Bone marrow (tissue), 2 donors: ENCODE measurements around the gene SART3.

Source experiments
- DNase-seq, 2 donors: peaks; one replicate each; lab custom pipeline; 2025; lab: John Stamatoyannopoulos, UW

SART3 gene

GRCh38 chr12:108523365-108523764 is 37.6 kb downstream of the SART3 start:
- DNase-seq, result no peak

GRCh38 chr12:108519558-108519957 is 41.4 kb downstream of the SART3 start:
- no peak for DNase-seq

- DNase-seq, result no peak
These were observed 42.1 kb downstream of the SART3 start for GRCh38 chr12:108518716-108519496.

DNA sequence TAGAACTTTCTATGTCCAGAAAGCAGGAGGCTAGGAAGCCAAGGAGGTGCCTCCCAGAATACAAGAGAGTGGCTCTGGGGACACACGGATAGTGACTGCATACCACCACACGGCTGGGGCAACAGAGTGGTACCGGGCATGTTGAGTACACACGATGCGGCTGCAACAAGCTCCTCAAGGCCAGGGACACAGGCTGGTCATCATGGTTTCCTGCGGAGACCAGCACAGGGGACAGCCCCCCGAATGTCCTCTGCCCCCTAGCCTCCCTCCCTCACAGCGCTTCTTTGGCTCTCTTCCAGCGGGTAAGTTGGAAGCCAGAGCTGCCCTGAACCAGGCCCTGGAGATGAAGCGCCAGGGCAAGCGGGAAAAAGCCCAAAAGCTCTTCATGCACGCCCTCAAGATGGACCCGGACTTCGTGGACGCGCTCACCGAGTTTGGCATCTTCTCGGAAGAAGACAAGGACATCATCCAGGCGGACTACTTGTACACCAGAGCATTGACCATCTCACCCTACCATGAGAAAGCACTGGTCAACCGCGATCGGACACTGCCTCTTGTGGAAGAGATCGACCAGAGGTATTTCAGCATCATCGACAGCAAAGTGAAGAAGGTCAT is 42.8 kb downstream of the SART3 start:
- DNase-seq, result no peak

GRCh38 chr12:108517288-108518100 is 43.5 kb downstream of the SART3 start:
- DNase-seq, result no peak

DNA sequence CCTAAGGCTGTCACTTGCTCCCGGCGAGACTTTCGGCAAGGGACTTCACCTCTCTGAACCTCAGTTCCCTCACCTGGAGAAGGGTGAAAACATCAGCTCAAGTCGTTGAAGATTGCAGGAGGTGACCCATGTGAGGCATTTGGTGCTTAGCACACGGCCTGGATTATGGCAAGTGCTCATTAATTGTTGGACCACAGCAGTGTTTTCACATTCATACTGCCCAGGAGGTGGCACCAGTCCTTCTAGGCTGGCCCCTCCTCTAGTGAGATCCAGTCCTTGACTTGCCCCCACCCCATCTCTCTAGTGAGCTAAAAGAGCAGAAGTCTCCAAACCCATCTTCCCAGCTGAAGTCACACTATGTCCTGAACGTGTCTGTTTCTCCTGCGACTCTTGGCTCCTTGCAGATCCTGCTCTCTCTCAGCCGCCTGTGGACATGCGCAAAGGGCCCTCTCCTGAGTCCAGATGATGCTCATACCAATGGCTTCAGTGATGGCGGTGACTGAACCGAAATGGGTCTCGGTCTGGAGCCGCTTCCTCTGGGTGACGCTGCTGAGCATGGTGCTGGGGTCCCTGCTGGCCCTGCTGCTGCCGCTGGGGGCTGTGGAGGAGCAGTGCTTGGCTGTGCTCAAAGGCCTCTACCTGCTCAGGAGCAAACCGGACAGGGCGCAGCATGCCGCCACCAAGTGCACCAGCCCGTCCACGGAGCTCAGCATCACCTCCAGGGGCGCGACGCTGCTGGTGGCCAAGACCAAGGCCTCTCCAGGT is 44.3 kb downstream of the SART3 start:
- DNase-seq, result no peak

- no peak for DNase-seq
These were observed 45.1 kb downstream of the SART3 start for GRCh38 chr12:108515916-108516315.

GRCh38 chr12:108514973-108515814 is 45.8 kb downstream of the SART3 start, which contains the start of gene FICD:
TSS of gene FICD (plus strand) at chr12:108515277. CDS start at chr12:108516973, 1,696 bp downstream.
- DNase-seq, result peak; percentile 90 to 96

DNA sequence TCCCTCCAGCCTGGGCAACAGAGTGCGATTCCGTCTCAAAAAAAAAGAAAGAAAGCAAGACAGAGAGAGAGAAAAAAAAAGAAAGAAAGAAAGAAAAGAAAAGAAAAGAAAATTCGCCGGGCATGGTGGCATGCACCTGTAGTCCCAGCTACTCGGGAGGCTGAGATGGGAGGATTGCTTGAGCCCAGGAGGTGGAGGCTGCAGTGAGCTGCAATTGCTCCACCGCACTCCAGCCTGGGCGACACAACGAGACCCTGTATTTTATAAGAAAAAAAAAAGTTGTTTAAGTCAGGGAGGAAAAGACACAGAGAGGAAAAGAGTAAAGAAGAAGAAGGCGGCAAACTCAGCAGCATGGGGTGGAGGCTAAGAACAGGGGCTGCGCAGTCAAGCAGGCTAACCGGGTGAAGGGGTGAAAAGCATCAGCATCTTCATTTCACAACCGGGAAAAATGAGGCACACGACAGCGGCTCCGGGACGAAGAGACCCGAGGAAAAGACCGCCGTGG is 46.5 kb downstream of the SART3 start:
- DNase-seq, result no peak

- DNase-seq, result peak; percentile 28 to 50
These were observed 49.1 kb downstream of the SART3 start for GRCh38 chr12:108511633-108512540.

DNA sequence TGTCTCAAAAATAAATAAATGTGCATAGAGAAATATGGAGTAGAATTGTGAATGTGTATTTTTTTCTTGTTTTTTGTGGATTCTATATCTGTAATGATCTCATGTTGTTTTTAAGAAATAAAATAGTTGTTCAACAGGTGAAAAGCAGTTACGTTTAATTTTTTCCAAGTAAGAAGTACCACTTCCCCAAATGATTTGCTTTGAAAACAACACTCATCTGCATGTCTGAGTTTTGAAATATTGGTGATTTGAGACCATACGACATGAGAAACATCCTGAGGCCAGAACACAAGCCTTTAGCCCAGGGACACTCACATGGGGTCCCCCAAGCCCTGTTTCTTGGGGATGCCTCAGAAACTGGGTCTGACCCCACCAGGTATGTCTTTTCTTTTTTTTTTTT is 50.1 kb downstream of the SART3 start:
- DNase-seq, result no peak

DNA sequence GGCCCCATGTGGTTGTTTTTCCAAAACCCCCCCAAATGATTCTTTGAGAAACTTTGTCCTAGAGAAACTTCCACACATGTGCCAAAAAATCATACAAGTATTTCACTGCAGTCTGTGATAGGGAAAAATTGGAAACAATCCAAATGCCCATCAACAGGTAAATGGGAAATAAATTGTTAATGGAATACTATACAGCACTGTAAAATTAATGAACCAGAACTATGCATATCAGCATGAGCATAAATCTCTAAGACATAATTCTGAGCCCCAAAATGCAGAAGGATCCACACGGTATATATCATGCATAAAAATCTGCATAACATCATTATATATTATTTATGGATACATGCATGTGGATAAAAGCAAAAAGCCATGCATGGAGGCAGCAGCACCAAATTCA is 51.2 kb downstream of the SART3 start:
- DNase-seq, result no peak

- no peak for DNase-seq
These were observed 52.9 kb downstream of the SART3 start for GRCh38 chr12:108507971-108508642.

GRCh38 chr12:108505129-108505528 is 55.8 kb downstream of the SART3 start:
- DNase-seq, result no peak

DNA sequence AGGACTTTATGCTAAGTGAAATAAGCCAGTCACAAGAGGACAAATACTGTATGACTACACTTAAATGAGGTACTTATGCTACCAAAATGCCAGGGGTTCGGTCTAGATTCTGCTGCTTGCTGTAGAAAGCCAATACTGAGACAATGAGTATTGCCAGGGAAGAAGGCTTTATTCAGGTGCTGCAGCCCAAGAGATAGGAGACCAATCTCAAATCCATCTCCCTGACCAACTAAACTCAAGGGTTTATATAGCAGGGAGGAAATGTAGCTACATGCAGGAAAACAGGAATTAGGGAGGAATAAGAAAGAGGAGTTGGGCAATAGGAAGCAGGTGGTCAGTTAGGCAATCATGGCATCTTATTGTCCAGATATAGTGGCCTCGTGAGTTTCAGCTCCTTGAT is 58.1 kb downstream of the SART3 start:
- no peak for DNase-seq

- DNase-seq, result no peak
These were observed 62.8 kb downstream of the SART3 start for GRCh38 chr12:108498136-108498535.

DNA sequence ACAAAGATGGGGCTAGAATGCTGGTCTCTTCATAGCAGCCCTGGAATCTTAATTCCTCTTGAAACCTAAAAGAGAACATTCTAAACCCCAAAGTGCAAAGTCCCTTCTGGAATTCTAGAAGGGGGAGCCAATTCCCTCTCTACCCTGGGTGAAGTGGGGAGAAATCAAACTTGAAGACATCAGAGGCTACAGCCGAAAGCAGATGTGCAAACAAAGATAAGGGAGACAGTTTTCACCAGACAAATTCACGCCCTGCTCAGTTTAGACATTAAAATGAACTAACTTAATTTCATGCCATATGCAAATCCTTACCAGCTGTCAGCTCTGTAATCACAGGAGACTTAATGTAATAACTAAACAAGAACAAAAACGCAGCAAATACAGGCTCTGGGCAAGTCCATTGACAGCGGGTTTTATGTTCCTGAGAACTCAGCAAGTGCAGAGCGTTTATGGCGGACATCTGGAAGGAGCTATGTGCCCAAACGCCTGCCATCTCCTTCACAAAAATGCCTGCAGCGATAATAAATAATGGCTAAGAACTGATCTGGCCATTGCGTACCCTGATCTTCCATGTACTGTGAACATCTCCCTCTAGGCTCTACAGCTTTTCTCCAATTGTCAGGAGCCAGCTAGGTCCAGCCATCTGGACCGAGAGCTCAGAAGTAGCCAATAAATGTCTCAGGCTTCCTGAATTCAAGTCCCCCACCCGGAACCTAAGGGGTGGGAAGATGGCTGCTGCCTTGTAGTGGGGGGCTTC is 65.0 kb downstream of the SART3 start:
- DNase-seq, result no peak

DNA sequence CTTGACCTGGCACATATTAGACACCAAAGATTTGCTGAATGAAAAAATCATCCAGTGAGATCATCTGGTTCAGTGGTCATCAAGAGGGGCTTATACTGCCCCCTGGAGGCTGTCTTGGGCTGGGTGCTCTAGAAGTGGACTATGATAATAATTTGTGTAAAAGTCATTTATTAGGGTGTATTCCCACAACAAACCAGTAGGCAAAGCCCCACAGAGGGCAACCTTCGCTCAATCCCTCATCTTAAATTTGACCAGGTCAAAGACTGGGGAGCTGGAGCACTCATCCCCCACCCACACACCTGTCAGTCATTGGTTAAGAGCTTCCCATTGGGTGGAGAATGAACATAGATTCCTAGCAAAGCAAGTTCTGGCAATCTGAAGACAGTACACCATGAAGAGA is 65.9 kb downstream of the SART3 start:
- peak in 1 of 2 donors; percentile 7 for DNase-seq
